Measurements from ENCODE around the gene FATE1.
"Not testable (repeated sequence)": the region's sequence is repeated elsewhere in the genome, so short reads cannot be mapped to it uniquely, and the experiment has no call there.

FATE1 gene
- total RNA-seq, result 0 reads per million in 2 donors

GRCh38 chrX:151715752-151716151 is at the start of gene FATE1:
FATE1 (plus strand) TSS chrX:151716035; CDS start chrX:151716120, 85 bp downstream.
- no peak for DNase-seq

GRCh38 chrX:151675121-151675746 is 40.6 kb upstream of the FATE1 start:
- no peak for DNase-seq

- no peak for DNase-seq
Measured at GRCh38 chrX:151676196-151676595, 39.6 kb upstream of the FATE1 start.

GRCh38 chrX:151679798-151680402 is 35.9 kb upstream of the FATE1 start:
- no peak for DNase-seq

GRCh38 chrX:151680805-151681204 is 35.0 kb upstream of the FATE1 start:
- DNase-seq, result peak; percentile 49

GRCh38 chrX:151687635-151688034 is 28.2 kb upstream of the FATE1 start:
- DNase-seq, result no peak

GRCh38 chrX:151688695-151689094 is 27.1 kb upstream of the FATE1 start:
- DNase-seq, result no peak

GRCh38 chrX:151692825-151693224 is 23.0 kb upstream of the FATE1 start:
- no peak for DNase-seq

GRCh38 chrX:151694121-151694520 is 21.7 kb upstream of the FATE1 start:
- no peak for DNase-seq

GRCh38 chrX:151694661-151695582 is 20.9 kb upstream of the FATE1 start, which contains the start of gene PRRG3:
PRRG3 (plus strand) TSS chrX:151695458; CDS start chrX:151698815, 3,357 bp downstream.
- DNase-seq, result no peak

- no peak for DNase-seq
Measured at GRCh38 chrX:151695583-151696340, 20.1 kb upstream of the FATE1 start.

- DNase-seq, result not testable (repeated sequence)
Measured at GRCh38 chrX:151697082-151697481, 18.8 kb upstream of the FATE1 start.

- no peak for DNase-seq
Measured at GRCh38 chrX:151697522-151697921, 18.3 kb upstream of the FATE1 start.

- no peak for DNase-seq
Measured at GRCh38 chrX:151698485-151698884, 17.4 kb upstream of the FATE1 start.

GRCh38 chrX:151699746-151700145 is 16.1 kb upstream of the FATE1 start:
- no peak for DNase-seq

- DNase-seq, result no peak
Measured at GRCh38 chrX:151700581-151700980, 15.3 kb upstream of the FATE1 start.

GRCh38 chrX:151701071-151701470 is 14.8 kb upstream of the FATE1 start:
- no peak for DNase-seq

GRCh38 chrX:151701531-151701930 is 14.3 kb upstream of the FATE1 start:
- DNase-seq, result no peak

GRCh38 chrX:151702026-151702714 is 13.7 kb upstream of the FATE1 start:
- no peak for DNase-seq

GRCh38 chrX:151702741-151703340 is 13.0 kb upstream of the FATE1 start:
- no peak for DNase-seq

- no peak for DNase-seq
Measured at GRCh38 chrX:151703487-151703886, 12.3 kb upstream of the FATE1 start.

Measured in T-helper 9 cell (primary cell).